CD4-positive, alpha-beta T cell (primary cell): Measurements from ENCODE around the gene EXOG. TPM values are rescaled to one million over a fixed set of nuclear protein-coding genes. Genes with fewer than 3 reads are reported as not detected.

Experiments
- ATAC-seq: fragments of 200-7000 bp; cut with Tn5 transposase; one replicate; pipeline ENCODE4 v1.10.0; 2022; ENCODE audit warnings: mild to moderate bottlenecking; ENCODE audit not compliant: poor library complexity
- CTCF ChIA-PET: fragments of 350-600 bp; sonication (Branson Sonifier 250); formaldehyde crosslinking; loops from one replicate; lab custom pipeline; 2021; ENCODE audit warnings: antibody characterized with exemption, inconsistent platforms; lab: Charles Lee
- POLR2A ChIA-PET: fragments of 350-600 bp; sonication (Branson Sonifier 250); formaldehyde crosslinking; loops from one replicate; lab custom pipeline; 2021; ENCODE audit warnings: antibody characterized with exemption, inconsistent platforms; lab: Charles Lee
- DNase-seq, 14 experiments: peaks; one replicate each; pipeline ENCODE4 v3.0.0-alpha.2; 2013 to 2020; ENCODE audit warnings: mixed read lengths in 2 of 14
- H3K27ac ChIP-seq, 2 donors: one replicate each; pipeline versions ENCODE4 v1.5.1 to v1.7.0; 2013; ENCODE audit warnings: low read length in 2 of 2, low read depth in 1 of 2, mild to moderate bottlenecking in 1 of 2
- H3K27me3 ChIP-seq, 2 experiments: 1 replicate in 1 of 2; 2 replicates in 1 of 2; pipeline versions ENCODE4 v1.6.1 to v1.7.0; 2013; ENCODE audit warnings: low read length in 2 of 2, control low read depth in 1 of 2, mild to moderate bottlenecking in 1 of 2, moderate library complexity in 1 of 2; ENCODE audit not compliant: insufficient read depth in 2 of 2, control insufficient read depth in 1 of 2
- H3K36me3 ChIP-seq: one replicate; pipeline ENCODE4 v1.6.1; 2013; ENCODE audit warnings: low read length, control low read depth; ENCODE audit not compliant: insufficient read depth
- H3K4me1 ChIP-seq: one replicate; pipeline ENCODE4 v1.6.1; 2013; ENCODE audit warnings: low read length, control low read depth; ENCODE audit not compliant: insufficient read depth
- H3K4me3 ChIP-seq: one replicate; pipeline ENCODE4 v1.5.1; 2013; ENCODE audit warnings: mild to moderate bottlenecking, low read length, moderate library complexity
- H3K9me3 ChIP-seq, 2 experiments: 1 replicate in 1 of 2; 2 replicates in 1 of 2; pipeline versions ENCODE4 v1.6.1 to v1.7.0; 2013; ENCODE audit warnings: low read length in 2 of 2, mild to moderate bottlenecking in 2 of 2, control low read depth in 1 of 2, moderate library complexity in 1 of 2; ENCODE audit not compliant: control insufficient read depth in 1 of 2, insufficient read depth in 1 of 2
- H3K27ac Mint-ChIP-seq: one replicate; pipeline ENCODE4 v1.8.0; 2020; ENCODE audit warnings: mixed read lengths
- H3K27me3 Mint-ChIP-seq: one replicate; pipeline ENCODE4 v1.8.0; 2021; ENCODE audit warnings: mixed read lengths
- H3K36me3 Mint-ChIP-seq: one replicate; pipeline ENCODE4 v1.8.0; 2021; ENCODE audit warnings: low read depth, mixed read lengths
- H3K4me1 Mint-ChIP-seq: one replicate; pipeline ENCODE4 v1.8.0; 2021; ENCODE audit warnings: low read depth, mixed read lengths
- H3K4me3 Mint-ChIP-seq: one replicate; pipeline ENCODE4 v1.8.0; 2020; ENCODE audit warnings: mild to moderate bottlenecking, mixed read lengths
- H3K9me3 Mint-ChIP-seq: one replicate; pipeline ENCODE4 v1.8.0; 2020; ENCODE audit warnings: mixed read lengths
- intact Hi-C, 2 experiments: fragments of 100-400 bp; cut with DNase I in 1 of 2; cut with micrococcal nuclease in 1 of 2; formaldehyde crosslinking; loops; one replicate each; pipeline versions ENCODE4 v1.15.1 to v1.9.0; 2023 to 2025; cut with DNase I, micrococcal nuclease
- total RNA-seq, 174 experiments: library from RNA in 2 of 174; stranded (reverse) in 2 of 174; gene quantifications; one replicate each; pipeline ENCODE4 v1.2.3 and lab custom pipeline; 2021 to 2026
- TF ChIP-seq, protein P1 (sequence below): fragments of 200-600 bp; IDR thresholded peaks from one replicate; pipeline ENCODE4 v1.8.0; 2022; ENCODE audit warnings: antibody characterized with exemption, mild to moderate bottlenecking

The EXOG gene
- total RNA-seq, 2 experiments from 2014 or later: 13.7 to 16.0 TPM

DNA sequence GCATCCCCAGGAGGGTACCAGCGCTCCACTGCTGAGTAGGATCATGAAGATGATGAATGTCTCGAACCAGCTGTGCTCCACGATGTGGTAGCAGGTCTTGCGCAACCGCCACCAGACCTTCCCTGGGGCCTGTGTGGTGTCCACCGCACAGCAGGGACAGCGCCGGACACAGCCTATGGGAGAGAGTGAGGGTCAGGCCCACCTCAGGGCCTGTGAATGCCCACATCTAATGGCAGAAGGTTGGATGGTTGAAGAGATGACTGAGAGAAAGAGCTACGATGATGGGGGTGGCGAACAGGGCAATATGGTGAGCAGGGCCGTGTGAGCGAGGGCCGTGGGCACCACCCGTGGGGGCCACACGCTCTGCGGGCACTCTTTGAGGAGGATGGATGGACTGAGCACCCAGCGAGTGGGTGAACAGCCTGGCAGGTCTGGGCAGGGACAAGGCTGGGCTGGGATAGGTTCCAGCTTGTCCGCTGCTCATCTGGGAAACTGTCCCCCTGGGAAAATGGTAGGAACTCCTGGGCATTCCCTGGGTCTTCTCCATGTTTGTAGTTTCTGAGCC is 79.2 kb downstream of the EXOG start:
- ATAC-seq: no peak
- ChIA-PET CTCF (no interaction called here), POLR2A (no interaction called here)
- intact Hi-C loops: no loop called here
- Mint-ChIP-seq H3K27ac (no peak overlapping the region), H3K27me3 (no peaks in the 10 kb centered on the region), H3K4me3 (no peak overlapping the region), H3K9me3 (no peaks in the 10 kb centered on the region), H3K36me3 (no peaks in the 10 kb centered on the region), H3K4me1 (no peaks in the 10 kb centered on the region)
- DNase-seq: no peak
- Histone ChIP-seq H3K27me3 (peaks cover 0 to 3% of the 10 kb centered on the region in 2 experiments), H3K4me3 (no peak overlapping the region), H3K27ac (no peak overlapping the region), H3K4me1 (no peaks in the 10 kb centered on the region), H3K36me3 (no peaks in the 10 kb centered on the region), H3K9me3 (peaks cover 0 to 14% of the 10 kb centered on the region in 2 experiments)
- TF ChIP-seq, protein P1, sequence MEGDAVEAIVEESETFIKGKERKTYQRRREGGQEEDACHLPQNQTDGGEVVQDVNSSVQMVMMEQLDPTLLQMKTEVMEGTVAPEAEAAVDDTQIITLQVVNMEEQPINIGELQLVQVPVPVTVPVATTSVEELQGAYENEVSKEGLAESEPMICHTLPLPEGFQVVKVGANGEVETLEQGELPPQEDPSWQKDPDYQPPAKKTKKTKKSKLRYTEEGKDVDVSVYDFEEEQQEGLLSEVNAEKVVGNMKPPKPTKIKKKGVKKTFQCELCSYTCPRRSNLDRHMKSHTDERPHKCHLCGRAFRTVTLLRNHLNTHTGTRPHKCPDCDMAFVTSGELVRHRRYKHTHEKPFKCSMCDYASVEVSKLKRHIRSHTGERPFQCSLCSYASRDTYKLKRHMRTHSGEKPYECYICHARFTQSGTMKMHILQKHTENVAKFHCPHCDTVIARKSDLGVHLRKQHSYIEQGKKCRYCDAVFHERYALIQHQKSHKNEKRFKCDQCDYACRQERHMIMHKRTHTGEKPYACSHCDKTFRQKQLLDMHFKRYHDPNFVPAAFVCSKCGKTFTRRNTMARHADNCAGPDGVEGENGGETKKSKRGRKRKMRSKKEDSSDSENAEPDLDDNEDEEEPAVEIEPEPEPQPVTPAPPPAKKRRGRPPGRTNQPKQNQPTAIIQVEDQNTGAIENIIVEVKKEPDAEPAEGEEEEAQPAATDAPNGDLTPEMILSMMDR: no peak

Other genes with a start within 250 kb of the EXOG start
- under 1 TPM; 0.19 to 0.22 TPM for gene SLC22A13, start 230.5 kb upstream of the EXOG start, total RNA-seq
- under 1 TPM in 1 of 2 experiments, not detected in 1; 0.11 TPM for gene SLC22A14, start 214.0 kb upstream of the EXOG start, total RNA-seq
- under 1 TPM; 0.25 to 0.59 TPM for gene XYLB, start 149.6 kb upstream of the EXOG start, total RNA-seq
- 1 to 10 TPM; 3.6 to 4.3 TPM for gene ACVR2B, start 42.5 kb upstream of the EXOG start, total RNA-seq
- under 1 TPM in 1 of 2 experiments, not detected in 1; 0.11 TPM for gene SCN5A, start 153.3 kb downstream of the EXOG start, total RNA-seq